ENCODE measurements around the gene LMO7. TPM values are rescaled to one million over a fixed set of nuclear protein-coding genes. Genes with fewer than 3 reads are reported as not detected.

LMO7 gene
- total RNA-seq, 1 experiment from 2014 or later: 20.4 TPM

DNA sequence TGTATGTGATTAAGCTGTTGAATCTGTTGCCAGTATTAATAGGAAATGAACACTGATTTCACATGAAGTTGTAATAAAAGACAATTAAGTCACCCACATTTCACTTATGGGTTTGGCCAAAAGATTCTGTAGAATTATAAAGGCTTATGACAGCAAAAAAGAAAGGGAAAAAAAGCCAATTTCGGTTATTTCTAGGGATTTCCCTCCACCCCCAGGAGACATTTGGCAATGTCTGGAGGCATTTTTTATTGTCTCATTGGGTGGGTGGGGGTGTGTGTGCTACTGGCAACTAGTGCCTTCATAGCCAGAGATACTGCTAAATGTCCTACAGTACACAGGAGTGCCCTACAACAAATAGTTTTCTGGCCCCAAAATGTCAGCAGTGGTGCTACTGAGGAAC, 175.7 kb downstream of the LMO7 start:
- H4K91ac ChIP-seq (ENCODE audit: insufficient read length, low read depth, low read length): no peak overlapping the region
- no peaks in the 10 kb centered on the region for H3K79me1 ChIP-seq (ENCODE audit: insufficient read depth, low read depth, low read length, poor library complexity, severe bottlenecking)
- no peak overlapping the region for H4K8ac ChIP-seq (replicated peaks; ENCODE audit: insufficient read length, low read depth, low read length)
- no peak overlapping the region for H3K18ac ChIP-seq (ENCODE audit: insufficient read length, low read depth, low read length)
- no peaks in the 10 kb centered on the region for H3K23me2 ChIP-seq (ENCODE audit: insufficient read length, low read depth, low read length, poor library complexity, severe bottlenecking)
- no peaks in the 10 kb centered on the region for H3K79me2 ChIP-seq (ENCODE audit: insufficient read depth, low read length)
- TF ChIP-seq, protein P1, sequence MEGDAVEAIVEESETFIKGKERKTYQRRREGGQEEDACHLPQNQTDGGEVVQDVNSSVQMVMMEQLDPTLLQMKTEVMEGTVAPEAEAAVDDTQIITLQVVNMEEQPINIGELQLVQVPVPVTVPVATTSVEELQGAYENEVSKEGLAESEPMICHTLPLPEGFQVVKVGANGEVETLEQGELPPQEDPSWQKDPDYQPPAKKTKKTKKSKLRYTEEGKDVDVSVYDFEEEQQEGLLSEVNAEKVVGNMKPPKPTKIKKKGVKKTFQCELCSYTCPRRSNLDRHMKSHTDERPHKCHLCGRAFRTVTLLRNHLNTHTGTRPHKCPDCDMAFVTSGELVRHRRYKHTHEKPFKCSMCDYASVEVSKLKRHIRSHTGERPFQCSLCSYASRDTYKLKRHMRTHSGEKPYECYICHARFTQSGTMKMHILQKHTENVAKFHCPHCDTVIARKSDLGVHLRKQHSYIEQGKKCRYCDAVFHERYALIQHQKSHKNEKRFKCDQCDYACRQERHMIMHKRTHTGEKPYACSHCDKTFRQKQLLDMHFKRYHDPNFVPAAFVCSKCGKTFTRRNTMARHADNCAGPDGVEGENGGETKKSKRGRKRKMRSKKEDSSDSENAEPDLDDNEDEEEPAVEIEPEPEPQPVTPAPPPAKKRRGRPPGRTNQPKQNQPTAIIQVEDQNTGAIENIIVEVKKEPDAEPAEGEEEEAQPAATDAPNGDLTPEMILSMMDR (conservative IDR thresholded peaks at IDR 0.05): no peak
- no peak overlapping the region for H3K27ac ChIP-seq (ENCODE audit: insufficient read length, low read depth, low read length)
- Mint-ChIP-seq H3K4me1 (no peaks in the 10 kb centered on the region), H3K27ac (no peak overlapping the region), H3K9me3 (no peaks in the 10 kb centered on the region), H3K27me3 (ENCODE audit: low read depth) (no peaks in the 10 kb centered on the region), H3K4me3 (no peak overlapping the region), H3K36me3 (ENCODE audit: insufficient read depth in 1 of 3, low read depth in 3 of 3) (peaks cover 0 to 7% (median 3%) of the 10 kb centered on the region in 3 experiments; a peak in 1 of 7 replicates)
- H2AFZ ChIP-seq (ENCODE audit: low read length): no peak overlapping the region
- H4K5ac ChIP-seq (ENCODE audit: insufficient read length, low read depth, low read length): no peak overlapping the region
- H3K27me3 ChIP-seq (ENCODE audit: insufficient read depth, low read length): no peaks in the 10 kb centered on the region; the same call in 1 of the 2 replicates
- H2BK5ac ChIP-seq (ENCODE audit: insufficient read length, low read length): no peak overlapping the region
- H4K20me1 ChIP-seq (ENCODE audit: control insufficient read depth, insufficient read depth, insufficient read length): no peaks in the 10 kb centered on the region
- H2BK20ac ChIP-seq (ENCODE audit: low read depth, low read length, poor library complexity, severe bottlenecking): no peak overlapping the region
- H2BK12ac ChIP-seq (ENCODE audit: insufficient read length, low read depth, low read length): no peak overlapping the region
- no peak overlapping the region for H3K14ac ChIP-seq (ENCODE audit: insufficient read depth, low read length)
- no peak overlapping the region for H3K4ac ChIP-seq (ENCODE audit: low read depth, low read length)
- H3K4me2 ChIP-seq (ENCODE audit: insufficient read depth, insufficient read length, low read length): no peak overlapping the region
- no peaks in the 10 kb centered on the region for H3K4me1 ChIP-seq (ENCODE audit: insufficient read depth, low read length)
- H3K9me3 ChIP-seq (ENCODE audit: control insufficient read depth, low read depth, low read length): no peaks in the 10 kb centered on the region
- no peak overlapping the region for H3K56ac ChIP-seq (ENCODE audit: insufficient read length, low read depth, low read length)
- no peak overlapping the region for H2AK5ac ChIP-seq (ENCODE audit: insufficient read length, low read length)
- H3K23ac ChIP-seq (ENCODE audit: insufficient read length, low read depth, low read length): no peak overlapping the region
- H2BK120ac ChIP-seq (ENCODE audit: low read depth, low read length, poor library complexity, severe bottlenecking): no peak overlapping the region
- WGBS (ENCODE audit: extremely low coverage, insufficient read length, low lambda C conversion rate): no CpG with 5 or more reads among the region's 1 CpG
- DNase-seq: no peak
- no peak overlapping the region for H2BK15ac ChIP-seq (ENCODE audit: low read depth, low read length)
- H3K9ac ChIP-seq (ENCODE audit: extremely low read depth, insufficient read length, low read length): no peak overlapping the region
- no peak overlapping the region for H3T11ph ChIP-seq (ENCODE audit: low read length)
